Measurements from ENCODE around the gene GPSM3.

DNA sequence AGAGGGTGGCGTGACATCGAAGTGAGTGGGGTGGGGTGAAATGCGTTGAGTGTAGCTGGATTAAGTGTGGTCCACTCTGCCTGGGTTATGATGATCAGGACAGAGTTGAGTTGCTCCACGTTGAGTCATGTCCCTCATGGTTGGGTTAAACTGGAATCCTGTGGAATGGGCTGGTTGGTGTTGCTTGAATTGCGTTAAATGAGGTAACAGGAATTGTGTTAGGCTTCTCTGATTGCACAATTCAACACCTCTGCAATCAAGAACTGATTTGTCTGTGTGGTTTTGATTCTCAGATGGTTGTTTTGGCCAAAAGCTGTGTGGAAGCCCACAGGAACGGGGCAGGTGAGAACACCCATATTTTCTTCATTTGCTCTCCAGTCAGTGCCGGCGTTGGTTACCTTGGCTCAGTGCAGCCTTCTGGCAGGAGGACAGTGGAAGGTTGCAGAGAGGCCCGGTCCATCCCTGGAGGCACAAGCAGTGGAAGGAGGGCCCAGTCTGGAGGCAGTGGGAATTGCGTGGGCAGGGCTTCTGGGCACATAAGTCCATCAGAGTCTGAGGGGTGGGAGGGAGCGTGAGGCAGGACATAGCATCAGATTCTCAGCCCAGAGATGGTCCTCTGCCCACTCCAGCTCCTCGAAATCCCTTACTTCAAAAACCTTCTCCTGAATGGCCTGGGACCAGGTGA is 19.8 kb upstream of the GPSM3 start:
- TF ChIP-seq, protein P1, sequence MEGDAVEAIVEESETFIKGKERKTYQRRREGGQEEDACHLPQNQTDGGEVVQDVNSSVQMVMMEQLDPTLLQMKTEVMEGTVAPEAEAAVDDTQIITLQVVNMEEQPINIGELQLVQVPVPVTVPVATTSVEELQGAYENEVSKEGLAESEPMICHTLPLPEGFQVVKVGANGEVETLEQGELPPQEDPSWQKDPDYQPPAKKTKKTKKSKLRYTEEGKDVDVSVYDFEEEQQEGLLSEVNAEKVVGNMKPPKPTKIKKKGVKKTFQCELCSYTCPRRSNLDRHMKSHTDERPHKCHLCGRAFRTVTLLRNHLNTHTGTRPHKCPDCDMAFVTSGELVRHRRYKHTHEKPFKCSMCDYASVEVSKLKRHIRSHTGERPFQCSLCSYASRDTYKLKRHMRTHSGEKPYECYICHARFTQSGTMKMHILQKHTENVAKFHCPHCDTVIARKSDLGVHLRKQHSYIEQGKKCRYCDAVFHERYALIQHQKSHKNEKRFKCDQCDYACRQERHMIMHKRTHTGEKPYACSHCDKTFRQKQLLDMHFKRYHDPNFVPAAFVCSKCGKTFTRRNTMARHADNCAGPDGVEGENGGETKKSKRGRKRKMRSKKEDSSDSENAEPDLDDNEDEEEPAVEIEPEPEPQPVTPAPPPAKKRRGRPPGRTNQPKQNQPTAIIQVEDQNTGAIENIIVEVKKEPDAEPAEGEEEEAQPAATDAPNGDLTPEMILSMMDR (IDR thresholded peaks at IDR 0.05; ENCODE audit: insufficient read depth, low read length, poor library complexity, severe bottlenecking), result no peak
- no peak for TF ChIP-seq EZH2phosphoT487 (conservative IDR thresholded peaks at IDR 0.05; ENCODE audit: low read length)
